Measurements from ENCODE around the gene DIAPH3. TPM values are rescaled to one million over a fixed set of nuclear protein-coding genes. Genes with fewer than 3 reads are reported as not detected.

Gene DIAPH3
- total and polyA plus RNA-seq, 2 of the 4 experiments (the other 2 are of a cell fraction), result 8.9 to 9.3 TPM

DNA sequence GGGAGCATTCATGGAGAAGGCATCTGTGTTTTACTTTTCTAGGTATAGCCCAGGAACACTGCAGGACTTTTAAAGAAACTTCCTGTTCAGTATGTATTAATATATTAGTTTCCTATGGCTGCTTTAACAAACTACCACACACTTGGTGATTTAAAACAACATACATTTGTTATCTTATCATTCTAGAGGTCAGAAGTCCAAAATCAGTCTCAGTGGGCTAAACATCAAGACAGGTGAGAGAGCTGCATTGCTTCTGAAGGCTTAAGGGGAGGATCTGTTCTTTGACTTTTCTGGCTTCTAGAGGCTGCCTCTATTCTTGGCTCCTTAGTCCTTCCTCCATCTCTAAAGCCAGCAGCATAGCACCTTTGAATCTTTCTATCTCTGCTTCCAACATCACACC lies 37.6 kb upstream of the DIAPH3 start:
- Histone ChIP-seq H3K23ac (ENCODE audit: low read depth, low read length) (no peak overlapping the region), H3K27ac (ENCODE audit: insufficient read depth, low read length) (no peak overlapping the region), H3K9me1 (ENCODE audit: insufficient read depth, low read length) (no peaks in the 10 kb centered on the region), H2AFZ (replicated peaks; ENCODE audit: low read length, poor library complexity) (no peak overlapping the region), H3K4ac (ENCODE audit: low read depth, low read length) (no peak overlapping the region), H3K79me1 (ENCODE audit: low read depth in 1 of 2, low read length in 2 of 2) (no peaks in the 10 kb centered on the region), H3K9ac (ENCODE audit: low read depth, low read length) (no peak overlapping the region), H3K56ac (ENCODE audit: extremely low read depth, insufficient read depth, low read length) (no peak overlapping the region), H3K14ac (replicated peaks; ENCODE audit: low read depth, low read length) (no peak overlapping the region), H3K4me2 (ENCODE audit: low read depth, low read length) (no peak overlapping the region), H3K36me3 (ENCODE audit: control insufficient read depth, insufficient read depth, low read length) (no peaks in the 10 kb centered on the region), H2BK120ac (ENCODE audit: low read depth, low read length) (no peak overlapping the region), H2AK5ac (ENCODE audit: low read depth, low read length) (no peak overlapping the region), H2BK20ac (ENCODE audit: low read depth, low read length) (no peak overlapping the region), H3K27me3 (ENCODE audit: control insufficient read depth, insufficient read depth, low read length) (peaks cover 3% of the 10 kb centered on the region), H4K8ac (ENCODE audit: low read depth in 2 of 2, low read length in 2 of 2) (no peak overlapping the region), H3K9me3 (ENCODE audit: control insufficient read depth, insufficient read depth, low read length) (no peaks in the 10 kb centered on the region), H3K4me1 (ENCODE audit: control insufficient read depth, insufficient read depth, low read length) (no peaks in the 10 kb centered on the region), H2AK9ac (replicated peaks; ENCODE audit: low read depth, low read length, poor library complexity) (no peak overlapping the region), H4K20me1 (ENCODE audit: insufficient read depth, low read length) (no peaks in the 10 kb centered on the region), H4K5ac (ENCODE audit: low read depth, low read length) (no peak overlapping the region), H2BK15ac (ENCODE audit: low read depth, low read length) (no peak overlapping the region), H3K4me3 (ENCODE audit: insufficient read depth, low read depth, low read length) (no peak overlapping the region), H2BK5ac (ENCODE audit: low read depth, low read length, poor library complexity, severe bottlenecking) (no peak overlapping the region), H4K91ac (ENCODE audit: insufficient read depth, low read depth, low read length) (no peak overlapping the region), H3K18ac (ENCODE audit: low read depth, low read length) (no peak overlapping the region)
- ChIA-PET POLR2A (ENCODE audit: unreplicated experiment) (no interaction called here), CTCF (no interaction called here)
- ATAC-seq (ENCODE audit: low read depth) (no peak), DNase-seq (no peak)
- intact Hi-C loops (cut with micrococcal nuclease), result no loop called here
- dilution Hi-C loops (cut with HindIII; ENCODE audit: low sequenced_read_pairs, unreplicated experiment), result no loop called here
- BruUV-seq (replicated peaks), result no TSS peak
- in situ Hi-C loops (cut with MboI; ENCODE audit: low sequenced_read_pairs), result no loop called here
- TF ChIP-seq, protein P1, sequence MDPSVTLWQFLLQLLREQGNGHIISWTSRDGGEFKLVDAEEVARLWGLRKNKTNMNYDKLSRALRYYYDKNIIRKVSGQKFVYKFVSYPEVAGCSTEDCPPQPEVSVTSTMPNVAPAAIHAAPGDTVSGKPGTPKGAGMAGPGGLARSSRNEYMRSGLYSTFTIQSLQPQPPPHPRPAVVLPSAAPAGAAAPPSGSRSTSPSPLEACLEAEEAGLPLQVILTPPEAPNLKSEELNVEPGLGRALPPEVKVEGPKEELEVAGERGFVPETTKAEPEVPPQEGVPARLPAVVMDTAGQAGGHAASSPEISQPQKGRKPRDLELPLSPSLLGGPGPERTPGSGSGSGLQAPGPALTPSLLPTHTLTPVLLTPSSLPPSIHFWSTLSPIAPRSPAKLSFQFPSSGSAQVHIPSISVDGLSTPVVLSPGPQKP (IDR thresholded peaks at IDR 0.05; ENCODE audit: borderline replicate concordance, low read depth, low read length), result no peak
- TF ChIP-seq RAD21 (IDR thresholded peaks at IDR 0.05; ENCODE audit: low read length) (no peak), NFE2L2 (IDR thresholded peaks at IDR 0.05; ENCODE audit: low read depth, low read length) (no peak), RFX5 (IDR thresholded peaks at IDR 0.05; ENCODE audit: low read depth, low read length) (no peak), USF2 (IDR thresholded peaks at IDR 0.05; ENCODE audit: low read depth, low read length) (no peak), MAZ (IDR thresholded peaks at IDR 0.05; ENCODE audit: borderline replicate concordance, low read depth, low read length) (no peak), RCOR1 (IDR thresholded peaks at IDR 0.05; ENCODE audit: insufficient replicate concordance, low read length) (no peak), FOS (IDR thresholded peaks at IDR 0.05; ENCODE audit: low read depth, low read length) (no peak), CEBPB (IDR thresholded peaks at IDR 0.05; ENCODE audit: low read depth, low read length) (no peak), POLR2A (IDR thresholded peaks at IDR 0.05; ENCODE audit: low read depth, low read length) (no peak), MAFK (IDR thresholded peaks at IDR 0.05; ENCODE audit: low read depth, low read length) (no peak), SMC3 (IDR thresholded peaks at IDR 0.05; ENCODE audit: low read depth, low read length) (no peak), CTCF (conservative IDR thresholded peaks at IDR 0.05; ENCODE audit: low read depth, low read length) (no peak), BHLHE40 (IDR thresholded peaks at IDR 0.05; ENCODE audit: low read depth, low read length) (no peak), CHD1 (IDR thresholded peaks at IDR 0.05; ENCODE audit: low read depth, low read length) (no peak)
